ENCODE data around the gene RPTN.
A peak's percentile ranks its signal among the peaks of the same experiment; 100 is the strongest.

RPTN gene

GRCh38 chr1:152159144-152159543, at the start of gene RPTN:
Gene RPTN (minus strand): TSS chr1:152159228. CDS start chr1:152157889, 1,339 bp downstream.
- no peak for DNase-seq (ENCODE audit: low spot score)

GRCh38 chr1:152198982-152199381, 40.0 kb upstream of the RPTN start:
- DNase-seq (ENCODE audit: low spot score) = no peak

- DNase-seq (ENCODE audit: low spot score) = no peak
These were observed 38.4 kb upstream of the RPTN start for GRCh38 chr1:152197361-152197941.

GRCh38 chr1:152191711-152192110, 32.7 kb upstream of the RPTN start:
- no peak for DNase-seq (ENCODE audit: low spot score)

- DNase-seq (ENCODE audit: low spot score) = no peak
These were observed 32.2 kb upstream of the RPTN start for GRCh38 chr1:152191260-152191659.

- DNase-seq (ENCODE audit: low spot score) = no peak
These were observed 31.6 kb upstream of the RPTN start for GRCh38 chr1:152190589-152190988.

GRCh38 chr1:152189657-152190442, 30.8 kb upstream of the RPTN start:
- DNase-seq (ENCODE audit: low spot score) = peak; percentile 72

GRCh38 chr1:152188673-152189591, 29.9 kb upstream of the RPTN start:
- peak; percentile 78 for DNase-seq (ENCODE audit: low spot score)

GRCh38 chr1:152186556-152187285, 27.7 kb upstream of the RPTN start:
- DNase-seq (ENCODE audit: low spot score) = no peak

- DNase-seq (ENCODE audit: low spot score) = peak; percentile 55
These were observed 26.7 kb upstream of the RPTN start for GRCh38 chr1:152185544-152186391.

- no peak for DNase-seq (ENCODE audit: low spot score)
These were observed 23.9 kb upstream of the RPTN start for GRCh38 chr1:152182944-152183361.

GRCh38 chr1:152182431-152182830, 23.4 kb upstream of the RPTN start:
- DNase-seq (ENCODE audit: low spot score) = peak; percentile 7

GRCh38 chr1:152179566-152179965, 20.5 kb upstream of the RPTN start:
- no peak for DNase-seq (ENCODE audit: low spot score)

GRCh38 chr1:152170287-152170905, 11.4 kb upstream of the RPTN start:
- no peak for DNase-seq (ENCODE audit: low spot score)

- DNase-seq (ENCODE audit: low spot score) = no peak
These were observed 10.5 kb upstream of the RPTN start for GRCh38 chr1:152169366-152170025.

- DNase-seq (ENCODE audit: low spot score) = no peak
These were observed 9.5 kb upstream of the RPTN start for GRCh38 chr1:152168535-152168868.

- no peak for DNase-seq (ENCODE audit: low spot score)
These were observed 9.0 kb upstream of the RPTN start for GRCh38 chr1:152167835-152168534.

GRCh38 chr1:152166966-152167365, 7.9 kb upstream of the RPTN start:
- DNase-seq (ENCODE audit: low spot score) = no peak

GRCh38 chr1:152165286-152166077, 6.5 kb upstream of the RPTN start:
- DNase-seq (ENCODE audit: low spot score) = no peak
